A549 treated with GW870086 at 1 μM for 4 hours (cell line): ENCODE measurements around the gene RNU1-1. TPM values are rescaled to one million over a fixed set of nuclear protein-coding genes. Genes with fewer than 3 reads are reported as not detected.

Experiments
- total RNA-seq: library from RNA; stranded (reverse); fragments of 200-300 nt; extraction: Qiagen RNA extraction; gene quantifications from 5 replicates; pipeline ENCODE4 v1.2.3, GENCODE V29; 2022; ENCODE audit warnings: low read depth

The RNU1-1 gene
- total RNA-seq = 36.3 TPM in 1 of 5 replicates, not detected in the others

DNA sequence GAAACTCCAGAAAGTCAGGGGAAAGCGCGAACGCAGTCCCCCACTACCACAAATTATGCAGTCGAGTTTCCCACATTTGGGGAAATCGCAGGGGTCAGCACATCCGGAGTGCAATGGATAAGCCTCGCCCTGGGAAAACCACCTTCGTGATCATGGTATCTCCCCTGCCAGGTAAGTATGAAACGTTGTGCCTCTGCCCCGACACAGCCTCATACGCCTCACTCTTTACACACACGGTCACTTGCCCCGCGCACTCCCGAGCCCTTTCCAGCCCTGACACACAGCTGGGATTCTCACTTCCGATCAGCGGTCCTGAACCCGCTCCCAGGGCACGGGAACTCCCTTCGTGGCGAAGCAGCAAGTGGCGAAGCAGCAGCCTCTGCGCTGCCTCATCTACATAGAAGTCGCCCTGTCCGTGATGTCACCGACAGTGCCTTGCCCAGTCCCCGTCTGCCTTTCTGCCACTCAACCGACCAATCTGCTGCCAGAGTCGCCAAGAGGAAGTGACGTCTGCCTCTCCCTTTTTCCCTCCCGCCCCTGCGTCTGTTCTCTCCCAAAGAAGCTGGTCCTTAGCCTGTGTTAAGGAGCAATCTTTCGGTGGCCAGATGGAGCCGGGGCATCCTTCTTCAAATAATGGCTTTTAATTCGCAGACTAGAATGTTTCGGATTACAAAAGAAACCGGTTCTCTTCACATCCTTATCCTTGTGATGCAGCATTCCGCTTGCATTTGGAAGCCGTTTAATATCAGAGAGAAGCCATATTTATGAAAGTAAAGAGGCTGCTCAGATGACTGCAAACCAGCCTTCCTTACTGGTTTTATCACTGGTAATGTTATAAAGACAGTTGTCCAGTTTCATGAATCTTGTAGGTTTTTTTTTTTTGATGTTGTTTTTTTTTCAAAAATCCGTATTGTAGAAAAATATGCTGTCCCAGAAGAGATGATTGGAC lies at the start of gene RNU1-1:
Gene RNU1-1, minus strand, starts transcription at position 179 of the 949 bp plus-strand sequence.

Other genes with a start within 250 kb of the RNU1-1 start
- gene FBXO42, start 161.8 kb downstream of the RNU1-1 start, total RNA-seq = 7.4 to 9.7 TPM (median 8.8 TPM) in 5 replicates
- gene SZRD1, start 147.0 kb downstream of the RNU1-1 start, total RNA-seq = 72.6 to 93.5 TPM (median 90.7 TPM) in 5 replicates
- gene SPATA21, start 76.9 kb downstream of the RNU1-1 start, total RNA-seq = 0.05 to 0.11 TPM (median 0.06 TPM) in 4 of 5 replicates, not detected in the other
- gene NECAP2, start 73.6 kb downstream of the RNU1-1 start, total RNA-seq = 39.7 to 44.5 TPM (median 41.2 TPM) in 5 replicates
- gene NBPF1, start 99.3 kb upstream of the RNU1-1 start, total RNA-seq = 16.0 to 24.3 TPM (median 21.1 TPM) in 5 replicates
- 36.3 TPM in 1 of 5 replicates, not detected in the others for gene RNU1-3, start 152.7 kb upstream of the RNU1-1 start, total RNA-seq
- 36.3 TPM in 1 of 5 replicates, not detected in the others for gene RNU1-4, start 226.2 kb upstream of the RNU1-1 start, total RNA-seq